ENCODE data around the gene GTF2A1L.

The GTF2A1L gene

DNA sequence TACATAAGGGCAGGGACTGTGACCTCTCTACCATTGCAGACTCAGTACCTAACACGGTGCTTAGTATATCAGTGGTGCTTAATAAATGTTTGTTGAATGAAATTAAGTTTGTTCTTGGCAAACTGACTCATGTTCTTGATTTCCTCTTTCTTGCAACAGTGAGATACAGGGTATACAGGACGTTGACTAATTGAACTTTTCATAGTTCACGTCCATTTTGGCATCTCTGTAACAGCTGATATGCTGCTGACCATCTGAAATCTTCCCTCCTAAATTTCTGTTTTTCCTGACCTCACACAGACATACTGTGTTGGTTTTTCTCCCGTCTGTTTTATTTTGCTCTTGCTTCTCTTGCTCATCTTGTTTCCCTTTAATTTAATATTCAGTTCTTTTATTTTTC is 93.7 kb downstream of the GTF2A1L start:
- H3K9me3 ChIP-seq (ENCODE audit: insufficient read depth, low read length) = no peaks in the 10 kb centered on the region
- H2AFZ ChIP-seq (ENCODE audit: low read depth, low read length) = no peak overlapping the region
- H3K9ac ChIP-seq (ENCODE audit: low read length) = no peak overlapping the region
- H3K36me3 ChIP-seq (replicated peaks; ENCODE audit: low read depth, low read length) = no peaks in the 10 kb centered on the region
- no peak overlapping the region for H3K27ac ChIP-seq (ENCODE audit: low read length)
- no peaks in the 10 kb centered on the region for H3K79me2 ChIP-seq (ENCODE audit: low read length)
- no peak overlapping the region for H3K4me2 ChIP-seq (ENCODE audit: low read length)
- no peaks in the 10 kb centered on the region for H4K20me1 ChIP-seq (ENCODE audit: insufficient read depth, low read length)
- H3K27me3 ChIP-seq (ENCODE audit: low read depth, low read length) = no peaks in the 10 kb centered on the region
- no peaks in the 10 kb centered on the region for H3K4me1 ChIP-seq (ENCODE audit: low read length)
- H3K4me3 ChIP-seq (ENCODE audit: low read length) = no peak overlapping the region
- TF ChIP-seq, protein P1, sequence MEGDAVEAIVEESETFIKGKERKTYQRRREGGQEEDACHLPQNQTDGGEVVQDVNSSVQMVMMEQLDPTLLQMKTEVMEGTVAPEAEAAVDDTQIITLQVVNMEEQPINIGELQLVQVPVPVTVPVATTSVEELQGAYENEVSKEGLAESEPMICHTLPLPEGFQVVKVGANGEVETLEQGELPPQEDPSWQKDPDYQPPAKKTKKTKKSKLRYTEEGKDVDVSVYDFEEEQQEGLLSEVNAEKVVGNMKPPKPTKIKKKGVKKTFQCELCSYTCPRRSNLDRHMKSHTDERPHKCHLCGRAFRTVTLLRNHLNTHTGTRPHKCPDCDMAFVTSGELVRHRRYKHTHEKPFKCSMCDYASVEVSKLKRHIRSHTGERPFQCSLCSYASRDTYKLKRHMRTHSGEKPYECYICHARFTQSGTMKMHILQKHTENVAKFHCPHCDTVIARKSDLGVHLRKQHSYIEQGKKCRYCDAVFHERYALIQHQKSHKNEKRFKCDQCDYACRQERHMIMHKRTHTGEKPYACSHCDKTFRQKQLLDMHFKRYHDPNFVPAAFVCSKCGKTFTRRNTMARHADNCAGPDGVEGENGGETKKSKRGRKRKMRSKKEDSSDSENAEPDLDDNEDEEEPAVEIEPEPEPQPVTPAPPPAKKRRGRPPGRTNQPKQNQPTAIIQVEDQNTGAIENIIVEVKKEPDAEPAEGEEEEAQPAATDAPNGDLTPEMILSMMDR (IDR thresholded peaks at IDR 0.05; ENCODE audit: low read depth, low read length) = no peak
- no peak for TF ChIP-seq EZH2phosphoT487 (IDR thresholded peaks at IDR 0.05; ENCODE audit: low read depth)

DNA sequence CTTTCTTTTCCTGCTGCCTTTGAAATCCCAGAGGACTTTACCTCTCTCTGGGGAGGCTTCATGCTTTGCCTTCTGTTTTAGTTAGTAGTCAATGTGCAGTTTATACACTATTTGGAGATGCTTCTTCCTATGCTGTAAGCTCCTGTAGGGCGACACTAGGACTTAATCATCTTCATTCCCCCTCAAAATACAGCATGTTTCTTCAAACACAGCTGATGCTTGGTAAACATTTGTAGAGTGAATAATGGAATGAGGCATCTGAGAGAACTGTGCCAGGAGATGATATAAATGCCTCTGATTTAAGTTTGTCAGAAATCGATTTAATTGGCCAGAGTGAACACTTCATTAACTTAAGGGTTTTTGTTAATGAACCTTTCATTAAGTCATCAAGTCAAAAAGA is 94.5 kb downstream of the GTF2A1L start:
- no peak overlapping the region for H3K9ac ChIP-seq (ENCODE audit: low read length)
- no peak overlapping the region for H2AFZ ChIP-seq (ENCODE audit: low read depth, low read length)
- H3K27me3 ChIP-seq (ENCODE audit: low read depth, low read length) = no peaks in the 10 kb centered on the region
- H3K79me2 ChIP-seq (ENCODE audit: low read length) = no peaks in the 10 kb centered on the region
- TF ChIP-seq EZH2phosphoT487 (IDR thresholded peaks at IDR 0.05; ENCODE audit: low read depth) = no peak
- TF ChIP-seq, protein P1 (IDR thresholded peaks at IDR 0.05; ENCODE audit: low read depth, low read length) = no peak
- H3K9me3 ChIP-seq (ENCODE audit: insufficient read depth, low read length) = no peaks in the 10 kb centered on the region
- H3K4me2 ChIP-seq (ENCODE audit: low read length) = no peak overlapping the region
- no peaks in the 10 kb centered on the region for H4K20me1 ChIP-seq (ENCODE audit: insufficient read depth, low read length)
- H3K4me1 ChIP-seq (ENCODE audit: low read length) = no peaks in the 10 kb centered on the region
- no peak overlapping the region for H3K4me3 ChIP-seq (ENCODE audit: low read length)
- no peaks in the 10 kb centered on the region for H3K36me3 ChIP-seq (replicated peaks; ENCODE audit: low read depth, low read length)
- no peak overlapping the region for H3K27ac ChIP-seq (ENCODE audit: low read length)

DNA sequence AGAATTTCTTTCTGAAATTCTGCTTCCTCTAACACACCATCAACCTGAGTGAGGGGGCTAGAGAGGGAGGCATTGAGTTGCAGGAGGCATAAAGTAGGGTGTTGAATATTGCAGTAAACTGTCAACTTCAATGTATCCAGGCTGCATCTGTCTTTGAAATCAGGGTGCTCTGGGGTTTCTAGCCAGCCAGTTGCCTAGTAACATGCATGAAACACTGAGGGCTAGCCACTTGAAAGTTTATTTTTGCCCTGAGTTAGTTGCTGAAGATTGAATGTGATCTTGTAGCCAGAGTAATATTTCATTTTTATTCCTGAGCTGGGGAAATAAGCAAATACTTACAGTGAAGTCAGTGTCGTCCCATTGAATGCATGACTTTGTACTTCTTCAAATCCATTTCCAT is 96.0 kb downstream of the GTF2A1L start:
- Histone ChIP-seq H3K4me2 (ENCODE audit: low read length) (no peak overlapping the region), H3K27ac (ENCODE audit: low read length) (no peak overlapping the region), H3K9me3 (ENCODE audit: insufficient read depth, low read length) (no peaks in the 10 kb centered on the region), H2AFZ (ENCODE audit: low read depth, low read length) (no peak overlapping the region), H3K27me3 (ENCODE audit: low read depth, low read length) (no peaks in the 10 kb centered on the region), H3K79me2 (ENCODE audit: low read length) (no peaks in the 10 kb centered on the region), H4K20me1 (ENCODE audit: insufficient read depth, low read length) (no peaks in the 10 kb centered on the region), H3K9ac (ENCODE audit: low read length) (no peak overlapping the region), H3K36me3 (replicated peaks; ENCODE audit: low read depth, low read length) (no peaks in the 10 kb centered on the region), H3K4me3 (ENCODE audit: low read length) (no peak overlapping the region), H3K4me1 (ENCODE audit: low read length) (no peaks in the 10 kb centered on the region)
- TF ChIP-seq, protein P1 (IDR thresholded peaks at IDR 0.05; ENCODE audit: low read depth, low read length) = no peak
- no peak for TF ChIP-seq EZH2phosphoT487 (IDR thresholded peaks at IDR 0.05; ENCODE audit: low read depth)

DNA sequence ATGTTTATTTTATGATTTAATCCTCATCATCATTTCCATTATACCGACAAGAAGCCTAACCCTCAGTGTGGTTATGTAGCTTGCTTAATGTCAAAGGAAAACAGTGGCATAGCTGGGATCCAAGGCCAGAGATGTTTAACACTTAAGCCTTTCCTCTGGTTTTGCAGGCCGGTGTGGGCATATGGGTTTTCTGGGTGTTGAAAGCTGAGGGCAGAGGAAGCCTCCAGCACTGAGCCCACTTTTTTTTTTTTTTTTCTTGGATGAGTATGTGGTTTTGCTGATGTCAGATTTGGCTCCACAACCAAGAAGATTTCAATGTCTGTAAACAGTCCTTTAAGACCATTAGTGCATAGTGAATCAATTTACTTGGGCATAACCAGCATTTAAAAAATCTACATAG is 96.6 kb downstream of the GTF2A1L start:
- Histone ChIP-seq H2AFZ (ENCODE audit: low read depth, low read length) (no peak overlapping the region), H3K4me1 (ENCODE audit: low read length) (no peaks in the 10 kb centered on the region), H3K79me2 (ENCODE audit: low read length) (no peaks in the 10 kb centered on the region), H3K4me3 (ENCODE audit: low read length) (no peak overlapping the region), H4K20me1 (ENCODE audit: insufficient read depth, low read length) (no peaks in the 10 kb centered on the region), H3K9ac (ENCODE audit: low read length) (no peak overlapping the region), H3K36me3 (replicated peaks; ENCODE audit: low read depth, low read length) (no peaks in the 10 kb centered on the region), H3K27ac (ENCODE audit: low read length) (no peak overlapping the region), H3K4me2 (ENCODE audit: low read length) (no peak overlapping the region), H3K27me3 (ENCODE audit: low read depth, low read length) (no peaks in the 10 kb centered on the region), H3K9me3 (ENCODE audit: insufficient read depth, low read length) (no peaks in the 10 kb centered on the region)
- no peak for TF ChIP-seq EZH2phosphoT487 (IDR thresholded peaks at IDR 0.05; ENCODE audit: low read depth)
- TF ChIP-seq, protein P1 (IDR thresholded peaks at IDR 0.05; ENCODE audit: low read depth, low read length) = no peak

Measured in OCI-LY3 (cell line).